DOHH2 (cell line): Measurements from ENCODE around the gene SEC16A.

Source experiments
- H3F3A ChIP-seq: fragments of 200-600 bp; sonication (generic), shearing (Covaris generic); 2 replicates; pipeline ENCODE4 v1.6.0; 2016; ENCODE audit warnings: antibody characterized with exemption, mild to moderate bottlenecking; ENCODE audit not compliant: control insufficient read depth, insufficient read depth
- H3K27ac ChIP-seq: fragments of 200-600 bp; sonication (generic); 2 replicates; pipeline ENCODE4 v1.5.1; 2014; ENCODE audit warnings: low read depth, mild to moderate bottlenecking, low read length, moderate library complexity
- H3K27me3 ChIP-seq: fragments of 200-600 bp; sonication (generic); 2 replicates; pipeline ENCODE4 v1.6.1; 2014; ENCODE audit warnings: mild to moderate bottlenecking, low read length, mixed read lengths; ENCODE audit not compliant: control insufficient read depth
- H3K36me3 ChIP-seq: fragments of 200-600 bp; sonication (generic); 2 replicates; pipeline ENCODE4 v1.6.1; 2014; ENCODE audit warnings: mild to moderate bottlenecking, low read length, moderate library complexity, mixed read lengths; ENCODE audit not compliant: control insufficient read depth
- H3K4me1 ChIP-seq: fragments of 200-600 bp; sonication (generic); 2 replicates; pipeline ENCODE4 v1.6.1; 2014; ENCODE audit warnings: mild to moderate bottlenecking, low read length, mixed read lengths; ENCODE audit not compliant: control insufficient read depth
- H3K4me2 ChIP-seq: fragments of 200-600 bp; sonication (generic); 2 replicates; pipeline ENCODE4 v1.6.0; 2014; ENCODE audit warnings: mild to moderate bottlenecking, low read length, moderate library complexity
- H3K4me3 ChIP-seq: fragments of 200-600 bp; sonication (generic); 2 replicates; pipeline ENCODE4 v1.5.1; 2014; ENCODE audit warnings: mild to moderate bottlenecking, low read length, mixed read lengths
- H3K79me2 ChIP-seq: fragments of 200-600 bp; sonication (generic); 2 replicates; pipeline ENCODE4 v1.6.1; 2014; ENCODE audit warnings: mild to moderate bottlenecking, low read length, mixed read lengths; ENCODE audit not compliant: control insufficient read depth
- H3K9me2 ChIP-seq: fragments of 200-600 bp; sonication (generic); replicated peaks from 2 replicates; pipeline ENCODE4 v1.6.1; 2014; ENCODE audit warnings: mild to moderate bottlenecking, low read length, mixed read lengths; ENCODE audit not compliant: control insufficient read depth
- H3K9me3 ChIP-seq: fragments of 200-600 bp; sonication (generic); 2 replicates; pipeline ENCODE4 v1.6.1; 2014; ENCODE audit warnings: antibody characterized with exemption, low read length, mixed read lengths; ENCODE audit not compliant: control insufficient read depth, insufficient read depth
- H4K20me1 ChIP-seq: fragments of 200-600 bp; sonication (generic); 2 replicates; pipeline ENCODE4 v1.6.0; 2014; ENCODE audit warnings: low read depth, mild to moderate bottlenecking, antibody characterized with exemption, low read length, moderate library complexity; ENCODE audit not compliant: control insufficient read depth, insufficient read depth
- CTCF ChIP-seq: fragments of 200-600 bp; sonication (generic); IDR thresholded peaks from one replicate; pipeline ENCODE4 v1.5.1; 2014; ENCODE audit warnings: antibody characterized with exemption, mild to moderate bottlenecking, low read depth, low read length; ENCODE audit not compliant: poor library complexity, severe bottlenecking
- EZH2phosphoT487 ChIP-seq: fragments of 200-600 bp; sonication (generic); IDR thresholded peaks from 2 replicates; pipeline ENCODE4 v1.6.1; 2017; ENCODE audit warnings: borderline replicate concordance, mild to moderate bottlenecking, antibody characterized with exemption, low read length, moderate library complexity, mixed read lengths

SEC16A gene

GRCh38 chr9:136513191-136513590, 30.4 kb upstream of the SEC16A start:
- Histone ChIP-seq H4K20me1 (no peaks in the 10 kb centered on the region), H3K36me3 (peaks cover 35% of the 10 kb centered on the region), H3K79me2 (no peaks in the 10 kb centered on the region), H3K4me2 (no peak overlapping the region), H3K4me3 (no peak overlapping the region), H3K9me2 (no peaks in the 10 kb centered on the region), H3K9me3 (no peaks in the 10 kb centered on the region), H3K4me1 (no peaks in the 10 kb centered on the region), H3K27ac (no peak overlapping the region), H3F3A (no peaks in the 10 kb centered on the region), H3K27me3 (no peaks in the 10 kb centered on the region)
- TF ChIP-seq CTCF, result no peak
- TF ChIP-seq EZH2phosphoT487, result no peak

GRCh38 chr9:136512651-136513071, 29.8 kb upstream of the SEC16A start:
- H4K20me1 ChIP-seq, result no peaks in the 10 kb centered on the region
- H3K27ac ChIP-seq, result no peak overlapping the region
- H3K9me3 ChIP-seq, result no peaks in the 10 kb centered on the region
- peaks cover 36% of the 10 kb centered on the region for H3K36me3 ChIP-seq
- H3K4me3 ChIP-seq, result no peak overlapping the region
- no peaks in the 10 kb centered on the region for H3K79me2 ChIP-seq
- no peaks in the 10 kb centered on the region for H3F3A ChIP-seq
- no peak overlapping the region for H3K4me2 ChIP-seq
- no peaks in the 10 kb centered on the region for H3K27me3 ChIP-seq
- no peaks in the 10 kb centered on the region for H3K9me2 ChIP-seq
- no peaks in the 10 kb centered on the region for H3K4me1 ChIP-seq
- TF ChIP-seq EZH2phosphoT487 (no peak), CTCF (no peak)

- H3K4me3 ChIP-seq, result no peak overlapping the region
- H3K9me3 ChIP-seq, result no peaks in the 10 kb centered on the region
- no peaks in the 10 kb centered on the region for H3K9me2 ChIP-seq
- no peaks in the 10 kb centered on the region for H3K4me1 ChIP-seq
- H3K27me3 ChIP-seq, result no peaks in the 10 kb centered on the region
- no peaks in the 10 kb centered on the region for H4K20me1 ChIP-seq
- H3K79me2 ChIP-seq, result no peaks in the 10 kb centered on the region
- no peak for TF ChIP-seq EZH2phosphoT487
- H3F3A ChIP-seq, result no peaks in the 10 kb centered on the region
- H3K36me3 ChIP-seq, result peaks cover 41% of the 10 kb centered on the region
- H3K4me2 ChIP-seq, result no peak overlapping the region
- no peak overlapping the region for H3K27ac ChIP-seq
Measured at GRCh38 chr9:136511670-136512592, 29.1 kb upstream of the SEC16A start.

- no peaks in the 10 kb centered on the region for H3F3A ChIP-seq
- peaks cover 41% of the 10 kb centered on the region for H3K36me3 ChIP-seq
- no peaks in the 10 kb centered on the region for H3K9me3 ChIP-seq
- no peak overlapping the region for H3K4me3 ChIP-seq
- H3K9me2 ChIP-seq, result no peaks in the 10 kb centered on the region
- no peak overlapping the region for H3K4me2 ChIP-seq
- H3K79me2 ChIP-seq, result no peaks in the 10 kb centered on the region
- H3K4me1 ChIP-seq, result no peaks in the 10 kb centered on the region
- H4K20me1 ChIP-seq, result no peaks in the 10 kb centered on the region
- no peak overlapping the region for H3K27ac ChIP-seq
- no peaks in the 10 kb centered on the region for H3K27me3 ChIP-seq
- TF ChIP-seq EZH2phosphoT487, result no peak
- no peak for TF ChIP-seq CTCF
Measured at GRCh38 chr9:136511144-136511669, 28.4 kb upstream of the SEC16A start.
